HEK293T (cell line): ENCODE data around the gene SLC9A8.

Experiments used
- ARNT ChIP-seq: fragments of 450-650 bp; IDR thresholded peaks from 2 replicates; pipeline ENCODE4 v1.6.1; 2017; ENCODE audit warnings: mild to moderate bottlenecking
- BHLHE40 ChIP-seq: fragments of 450-650 bp; IDR thresholded peaks from 2 replicates; pipeline ENCODE4 v1.6.1; 2016; ENCODE audit warnings: mild to moderate bottlenecking, moderate library complexity, borderline replicate concordance
- FOXA1 ChIP-seq: fragments of 450-650 bp; IDR thresholded peaks from 2 replicates; pipeline ENCODE4 v1.6.1; 2016; ENCODE audit warnings: mild to moderate bottlenecking
- FOXM1 ChIP-seq: fragments of 450-650 bp; IDR thresholded peaks from 2 replicates; pipeline ENCODE4 v1.6.1; 2017; ENCODE audit warnings: mild to moderate bottlenecking, borderline replicate concordance
- L3MBTL2 ChIP-seq: fragments of 450-650 bp; conservative IDR thresholded peaks from 2 replicates; pipeline ENCODE4 v1.6.1; 2016; ENCODE audit warnings: mild to moderate bottlenecking
- LEF1 ChIP-seq: fragments of 450-650 bp; IDR thresholded peaks from 2 replicates; pipeline ENCODE4 v1.6.1; 2017; ENCODE audit warnings: mild to moderate bottlenecking, borderline replicate concordance
- SP1 ChIP-seq: fragments of 450-650 bp; IDR thresholded peaks from 2 replicates; pipeline ENCODE4 v1.6.1; 2017
- SUZ12 ChIP-seq: fragments of 450-650 bp; IDR thresholded peaks from 2 replicates; pipeline ENCODE4 v1.6.1; 2016; ENCODE audit warnings: mild to moderate bottlenecking
- TARDBP ChIP-seq: fragments of 450-650 bp; IDR thresholded peaks from 2 replicates; pipeline ENCODE4 v1.6.1; 2016
- TF ChIP-seq, protein P1 (sequence below): fragments of 450-650 bp; IDR thresholded peaks from 2 replicates; pipeline ENCODE4 v1.6.1; 2016

- TF ChIP-seq, protein P1, sequence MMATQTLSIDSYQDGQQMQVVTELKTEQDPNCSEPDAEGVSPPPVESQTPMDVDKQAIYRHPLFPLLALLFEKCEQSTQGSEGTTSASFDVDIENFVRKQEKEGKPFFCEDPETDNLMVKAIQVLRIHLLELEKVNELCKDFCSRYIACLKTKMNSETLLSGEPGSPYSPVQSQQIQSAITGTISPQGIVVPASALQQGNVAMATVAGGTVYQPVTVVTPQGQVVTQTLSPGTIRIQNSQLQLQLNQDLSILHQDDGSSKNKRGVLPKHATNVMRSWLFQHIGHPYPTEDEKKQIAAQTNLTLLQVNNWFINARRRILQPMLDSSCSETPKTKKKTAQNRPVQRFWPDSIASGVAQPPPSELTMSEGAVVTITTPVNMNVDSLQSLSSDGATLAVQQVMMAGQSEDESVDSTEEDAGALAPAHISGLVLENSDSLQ: no peak
- TF ChIP-seq LEF1: no peak
- no peak for TF ChIP-seq BHLHE40
- no peak for TF ChIP-seq SUZ12
- TF ChIP-seq FOXA1: no peak
- TF ChIP-seq SP1: no peak
- TF ChIP-seq TARDBP: no peak
- TF ChIP-seq L3MBTL2: no peak
- TF ChIP-seq ARNT: no peak
- no peak for TF ChIP-seq FOXM1
Measured at GRCh38 chr20:49868538-49868937, 55.9 kb downstream of the SLC9A8 start.
